ENCODE results near the gene ITGB2. TPM values are rescaled to one million over a fixed set of nuclear protein-coding genes. Genes with fewer than 3 reads are reported as not detected.

Gene ITGB2
- total and polyA plus RNA-seq, 12 donors = 6.3 to 249 (median 98.9) TPM

DNA sequence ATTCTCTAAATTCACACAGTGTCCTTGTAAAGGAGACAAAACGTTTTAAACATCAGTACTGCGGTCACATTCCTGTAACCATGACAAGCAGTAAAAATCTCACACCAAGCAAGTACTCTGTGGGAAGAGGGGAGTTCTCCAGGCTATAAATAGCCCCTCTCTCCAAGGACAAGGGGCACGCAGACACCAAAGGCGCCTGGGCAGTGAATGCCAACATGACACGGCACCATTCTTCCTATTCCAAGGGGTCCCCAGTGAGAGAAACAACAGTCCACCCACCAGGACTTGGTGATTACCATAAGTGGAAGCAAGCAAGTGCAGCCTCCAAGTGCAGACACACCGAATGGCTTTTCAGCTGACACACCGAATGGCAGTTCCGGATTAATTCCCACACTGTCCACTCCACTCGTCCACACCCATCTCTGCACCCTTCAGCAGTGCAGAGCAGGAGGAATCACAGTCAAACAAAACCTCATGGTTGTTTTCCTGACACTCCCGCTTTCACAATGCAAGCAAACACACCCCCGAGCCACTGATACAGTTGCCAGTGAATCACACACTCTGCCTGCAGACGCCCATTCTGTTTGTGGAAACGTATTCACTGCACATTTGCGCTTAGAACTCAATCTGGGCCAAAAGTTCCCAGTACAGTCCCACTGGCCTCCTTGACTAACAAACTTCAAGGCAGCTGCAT lies 49.0 kb downstream of the ITGB2 start:
- peak in 1 of 2 donors; percentile 48 for TF ChIP-seq POLR2A (IDR thresholded peaks at IDR 0.05)
- TF ChIP-seq, protein P1, sequence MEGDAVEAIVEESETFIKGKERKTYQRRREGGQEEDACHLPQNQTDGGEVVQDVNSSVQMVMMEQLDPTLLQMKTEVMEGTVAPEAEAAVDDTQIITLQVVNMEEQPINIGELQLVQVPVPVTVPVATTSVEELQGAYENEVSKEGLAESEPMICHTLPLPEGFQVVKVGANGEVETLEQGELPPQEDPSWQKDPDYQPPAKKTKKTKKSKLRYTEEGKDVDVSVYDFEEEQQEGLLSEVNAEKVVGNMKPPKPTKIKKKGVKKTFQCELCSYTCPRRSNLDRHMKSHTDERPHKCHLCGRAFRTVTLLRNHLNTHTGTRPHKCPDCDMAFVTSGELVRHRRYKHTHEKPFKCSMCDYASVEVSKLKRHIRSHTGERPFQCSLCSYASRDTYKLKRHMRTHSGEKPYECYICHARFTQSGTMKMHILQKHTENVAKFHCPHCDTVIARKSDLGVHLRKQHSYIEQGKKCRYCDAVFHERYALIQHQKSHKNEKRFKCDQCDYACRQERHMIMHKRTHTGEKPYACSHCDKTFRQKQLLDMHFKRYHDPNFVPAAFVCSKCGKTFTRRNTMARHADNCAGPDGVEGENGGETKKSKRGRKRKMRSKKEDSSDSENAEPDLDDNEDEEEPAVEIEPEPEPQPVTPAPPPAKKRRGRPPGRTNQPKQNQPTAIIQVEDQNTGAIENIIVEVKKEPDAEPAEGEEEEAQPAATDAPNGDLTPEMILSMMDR (IDR thresholded peaks at IDR 0.05) = no peak
- no peaks in the 10 kb centered on the region for H3K27me3 ChIP-seq
- intact Hi-C loops (cut with DNase I) = loop anchor here in 1 of 2 donors (5.0 kb wide), 1 partner anchor 54 kb away; the partner anchor contains the start of gene SUMO3
- 30 to 41% (median 33%) methylated on average over 13 to 14 of the region's 14 CpGs for WGBS, 4 donors
- peak overlapping the region in 3 of 5 donors; percentile 81 to 91 (median 89) for H3K27ac ChIP-seq
- no peaks in the 10 kb centered on the region for H3K36me3 ChIP-seq (replicated peaks in 1 of 2)
- peaks cover 60 to 74% of the 10 kb centered on the region in 2 donors for H3K4me1 ChIP-seq (replicated peaks in 1 of 2)
- peak in 6 of 7 donors; percentile 57 to 74 (median 70) for DNase-seq
- H3K9me3 ChIP-seq (replicated peaks in 1 of 3) = no peaks in the 10 kb centered on the region
- H3K4me3 ChIP-seq = peak overlapping the region in 2 of 4 donors; percentile 75 to 99

DNA sequence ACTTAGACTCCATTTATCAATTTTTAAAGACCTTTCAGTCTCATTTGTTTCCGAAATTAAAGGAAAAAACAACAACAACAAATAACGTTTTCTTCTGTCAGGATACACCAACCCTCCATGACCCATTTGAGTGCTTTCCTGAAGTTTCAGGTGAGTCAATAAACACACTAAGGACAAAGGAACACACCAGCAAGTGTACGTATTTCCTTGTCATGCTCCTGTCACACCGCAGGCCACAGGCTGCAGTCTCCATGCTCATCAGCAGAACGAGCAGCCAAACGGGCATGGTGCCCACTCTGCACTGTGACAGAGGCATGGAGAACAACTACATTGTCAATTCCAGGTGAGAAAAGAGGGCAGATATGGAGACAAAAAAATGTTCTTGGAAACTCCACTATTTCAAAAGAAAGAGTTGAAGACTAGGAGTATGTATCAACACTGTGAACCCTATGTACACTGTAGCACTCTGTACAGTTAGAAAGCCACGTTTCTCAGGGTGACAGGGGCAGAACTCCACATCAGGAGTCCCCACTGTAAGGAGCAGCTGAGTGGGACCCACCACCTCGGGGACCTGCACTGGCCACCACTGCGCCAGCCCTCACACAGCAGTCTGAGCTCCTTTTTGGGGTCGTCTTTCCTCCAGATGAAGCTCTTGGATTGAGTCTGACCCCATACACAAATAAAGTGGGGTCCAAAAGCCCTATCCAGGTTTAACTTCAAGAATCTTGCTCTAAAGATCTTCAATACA lies 49.8 kb downstream of the ITGB2 start:
- intact Hi-C loops (cut with DNase I) = loop anchor here in 1 of 2 donors (5.0 kb wide), 1 partner anchor 54 kb away; the partner anchor contains the start of gene SUMO3
- Histone ChIP-seq H3K36me3 (replicated peaks in 1 of 2) (no peaks in the 10 kb centered on the region), H3K4me1 (replicated peaks in 1 of 2) (peaks cover 62 to 76% of the 10 kb centered on the region in 2 donors), H3K27me3 (no peaks in the 10 kb centered on the region), H3K9me3 (replicated peaks in 1 of 3) (no peaks in the 10 kb centered on the region), H3K4me3 (peak overlapping the region in 1 of 4 donors; percentile 99), H3K27ac (peak overlapping the region in 4 of 5 donors; percentile 21 to 89 (median 85))
- peak; percentile 67 to 88 (median 82) for DNase-seq
- TF ChIP-seq POLR2A (IDR thresholded peaks at IDR 0.05) = no peak
- TF ChIP-seq, protein P1 (IDR thresholded peaks at IDR 0.05) = no peak
- WGBS, 4 donors = 34 to 55% (median 49%) methylated on average over 7 to 10 of the region's 10 CpGs

DNA sequence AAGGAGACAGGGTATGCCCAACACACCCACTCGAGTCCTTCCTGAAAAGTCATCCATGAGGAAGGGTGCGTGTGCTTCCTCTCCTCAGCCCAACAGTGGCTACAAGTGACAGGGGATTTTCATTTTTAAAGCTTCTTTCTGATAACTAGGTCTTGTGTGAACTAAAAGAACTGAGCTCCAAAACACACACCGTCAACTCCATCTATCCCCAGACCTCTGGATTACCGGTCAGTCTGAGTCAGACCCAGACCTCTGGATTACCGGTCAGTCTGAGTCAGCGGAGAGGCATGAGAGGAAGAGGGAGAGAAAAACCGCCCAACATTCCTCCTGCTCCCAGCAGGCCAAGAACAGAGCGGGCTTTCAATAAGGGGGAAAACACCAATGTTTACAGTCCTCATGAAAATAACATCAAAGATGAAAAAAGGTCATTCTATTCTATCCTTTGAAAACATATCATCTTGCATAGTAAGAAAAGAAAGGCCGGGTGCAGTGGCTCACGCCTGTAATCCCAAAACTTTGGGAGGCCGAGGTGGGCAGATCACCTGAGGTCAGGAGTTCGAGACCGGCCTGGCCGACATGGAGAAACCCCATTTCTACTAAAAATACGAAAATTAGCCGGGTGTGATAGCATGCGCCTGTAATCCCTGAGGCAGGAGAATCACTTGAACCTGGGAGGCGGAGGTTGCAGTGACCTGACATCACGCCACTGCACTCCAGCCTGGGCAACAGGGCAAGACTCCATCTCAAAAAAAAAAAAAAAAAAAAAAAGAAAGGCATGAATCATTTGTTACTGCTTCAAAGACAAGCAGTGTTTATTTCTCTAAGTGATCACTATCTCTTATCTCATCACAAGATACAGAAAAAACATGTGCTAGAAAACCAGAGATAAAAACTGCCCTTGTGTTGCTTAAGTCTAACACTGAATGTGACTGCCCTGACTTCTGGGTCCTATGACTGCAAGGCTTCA lies 50.6 kb downstream of the ITGB2 start:
- WGBS, 4 donors = 35 to 44% (median 38%) methylated on average over 19 of the region's 19 CpGs
- peak; percentile 65 to 92 (median 91) for DNase-seq
- Histone ChIP-seq H3K4me3 (peak overlapping the region in 1 of 4 donors; percentile 99), H3K4me1 (replicated peaks in 1 of 2) (peaks cover 62 to 67% of the 10 kb centered on the region in 2 donors), H3K27ac (peak overlapping the region; percentile 73 to 89 (median 88)), H3K9me3 (replicated peaks in 1 of 3) (no peaks in the 10 kb centered on the region), H3K36me3 (replicated peaks in 1 of 2) (peaks cover 0 to 6% of the 10 kb centered on the region in 2 donors), H3K27me3 (no peaks in the 10 kb centered on the region)
- intact Hi-C loops (cut with DNase I) = loop anchor here in 1 of 2 donors (5.0 kb wide), 1 partner anchor 53 kb away; the partner anchor contains the start of gene SUMO3
- TF ChIP-seq POLR2A (IDR thresholded peaks at IDR 0.05) = peak in 1 of 2 donors; percentile 86
- TF ChIP-seq, protein P1 (IDR thresholded peaks at IDR 0.05) = no peak
